Tibial artery (tissue), 4 donors: ENCODE data around the gene SEC22A.

Experiments
- DNase-seq, 2 donors: peaks; one replicate each; pipeline ENCODE4 v3.0.0-alpha.2; 2019
- H3K27ac ChIP-seq, 2 donors: fragments of 200-600 bp; sonication (generic) in 1 of 2; 1 replicate in 1 of 2; 2 replicates in 1 of 2; pipeline ENCODE4 v1.5.1; 2018 to 2019; ENCODE audit warnings: mild to moderate bottlenecking in 1 of 2
- H3K27me3 ChIP-seq, 2 donors: fragments of 200-600 bp; sonication (generic) in 1 of 2; one replicate each; pipeline versions ENCODE4 v1.5.1 to v1.6.0; 2016 to 2019
- H3K36me3 ChIP-seq, 3 donors: fragments of 200-600 bp; sonication (generic) in 2 of 3; one replicate each; pipeline ENCODE4 v1.5.1; 2016 to 2019; ENCODE audit warnings: mild to moderate bottlenecking in 2 of 3
- H3K4me1 ChIP-seq, 4 donors: fragments of 200-600 bp; sonication (generic) in 2 of 4; 1 replicate in 3 of 4; 2 replicates in 1 of 4; pipeline ENCODE4 v1.5.1; 2016 to 2019
- H3K4me3 ChIP-seq, 2 donors: fragments of 200-600 bp; sonication (generic) in 1 of 2; 1 replicate in 1 of 2; 2 replicates in 1 of 2; pipeline ENCODE4 v1.5.1; 2018 to 2019; ENCODE audit warnings: mild to moderate bottlenecking in 2 of 2
- H3K9me3 ChIP-seq, 3 donors: fragments of 200-600 bp; sonication (generic) in 1 of 3; one replicate each; pipeline ENCODE4 v1.5.1; 2016 to 2019
- CTCF ChIP-seq, 2 experiments: fragments of 200-600 bp in 1 of 2; fragments of 450-650 bp in 1 of 2; IDR thresholded peaks; one replicate each; pipeline ENCODE4 v1.5.1; 2017 to 2019; ENCODE audit warnings: antibody characterized with exemption in 2 of 2, mild to moderate bottlenecking in 1 of 2, moderate library complexity in 1 of 2
- intact Hi-C: fragments of 100-400 bp; cut with DNase I; formaldehyde crosslinking; loops from one replicate; pipeline ENCODE4 v1.15.0; 2023; ENCODE audit warnings: low total_unique reads

Gene SEC22A

GRCh38 chr3:123291404-123291803 is 89.7 kb downstream of the SEC22A start:
- no peak for TF ChIP-seq CTCF (IDR thresholded peaks at IDR 0.05)
- intact Hi-C loops: no loop called here
- no peaks in the 10 kb centered on the region for H3K27me3 ChIP-seq
- peaks cover 69 to 95% (median 82%) of the 10 kb centered on the region in 3 donors for H3K36me3 ChIP-seq
- H3K9me3 ChIP-seq: no peaks in the 10 kb centered on the region
- H3K4me3 ChIP-seq: no peak overlapping the region
- H3K27ac ChIP-seq: no peak overlapping the region
- H3K4me1 ChIP-seq: no peaks in the 10 kb centered on the region
- DNase-seq: peak in 1 of 2 donors; percentile 20

- DNase-seq: peak in 1 of 2 donors; percentile 47
- Histone ChIP-seq H3K9me3 (no peaks in the 10 kb centered on the region), H3K27me3 (no peaks in the 10 kb centered on the region), H3K36me3 (peaks cover 75 to 95% (median 84%) of the 10 kb centered on the region in 3 donors), H3K27ac (peak overlapping the region in 1 of 2 donors; percentile 7), H3K4me3 (no peak overlapping the region), H3K4me1 (no peaks in the 10 kb centered on the region)
- intact Hi-C loops: no loop called here
- TF ChIP-seq CTCF (IDR thresholded peaks at IDR 0.05): no peak
These were observed 90.9 kb downstream of the SEC22A start for GRCh38 chr3:123292321-123293310.

- H3K9me3 ChIP-seq: no peaks in the 10 kb centered on the region
- DNase-seq: peak in 1 of 2 donors; percentile 53
- H3K4me1 ChIP-seq: no peaks in the 10 kb centered on the region
- no peak for TF ChIP-seq CTCF (IDR thresholded peaks at IDR 0.05)
- no peak overlapping the region for H3K4me3 ChIP-seq
- peaks cover 81 to 90% (median 90%) of the 10 kb centered on the region in 3 donors for H3K36me3 ChIP-seq
- no peaks in the 10 kb centered on the region for H3K27me3 ChIP-seq
- intact Hi-C loops: no loop called here
- H3K27ac ChIP-seq: no peak overlapping the region
These were observed 92.7 kb downstream of the SEC22A start for GRCh38 chr3:123294296-123294938.

GRCh38 chr3:123295171-123295900 is 93.6 kb downstream of the SEC22A start:
- peak in 1 of 2 donors; percentile 64 for DNase-seq
- intact Hi-C loops: no loop called here
- no peak for TF ChIP-seq CTCF (IDR thresholded peaks at IDR 0.05)

GRCh38 chr3:123295901-123296250 is 94.1 kb downstream of the SEC22A start:
- peaks cover 81 to 90% (median 88%) of the 10 kb centered on the region in 3 donors for H3K36me3 ChIP-seq
- no peak for TF ChIP-seq CTCF (IDR thresholded peaks at IDR 0.05)
- H3K27ac ChIP-seq: no peak overlapping the region
- H3K27me3 ChIP-seq: no peaks in the 10 kb centered on the region
- no peaks in the 10 kb centered on the region for H3K9me3 ChIP-seq
- peak in 1 of 2 donors; percentile 17 for DNase-seq
- no peak overlapping the region for H3K4me3 ChIP-seq
- intact Hi-C loops: no loop called here
- no peaks in the 10 kb centered on the region for H3K4me1 ChIP-seq

More at GRCh38 chr3:123295171-123295900, 93.6 kb downstream of the SEC22A start:
- Histone ChIP-seq H3K27ac (no peak overlapping the region), H3K36me3 (peaks cover 81 to 90% (median 90%) of the 10 kb centered on the region in 3 donors), H3K4me3 (no peak overlapping the region), H3K9me3 (no peaks in the 10 kb centered on the region), H3K27me3 (no peaks in the 10 kb centered on the region), H3K4me1 (no peaks in the 10 kb centered on the region)
